Choroid plexus epithelial cell (primary cell): ENCODE results near the gene DEFB114.

Experiments used
- DNase-seq: peaks from one replicate; pipeline ENCODE4 v3.0.0-alpha.2; 2010; ENCODE audit warnings: low read depth
- H3K4me3 ChIP-seq: 2 replicates; pipeline ENCODE4 v1.5.1; 2011; ENCODE audit warnings: low read depth, mild to moderate bottlenecking, control low read depth, low read length, moderate library complexity
- TF ChIP-seq, protein P1 (sequence below): conservative IDR thresholded peaks from 2 replicates; pipeline ENCODE4 v1.5.1; 2011; ENCODE audit warnings: low read depth, mild to moderate bottlenecking, control low read depth, inconsistent platforms, low read length, moderate library complexity

The DEFB114 gene

DNA sequence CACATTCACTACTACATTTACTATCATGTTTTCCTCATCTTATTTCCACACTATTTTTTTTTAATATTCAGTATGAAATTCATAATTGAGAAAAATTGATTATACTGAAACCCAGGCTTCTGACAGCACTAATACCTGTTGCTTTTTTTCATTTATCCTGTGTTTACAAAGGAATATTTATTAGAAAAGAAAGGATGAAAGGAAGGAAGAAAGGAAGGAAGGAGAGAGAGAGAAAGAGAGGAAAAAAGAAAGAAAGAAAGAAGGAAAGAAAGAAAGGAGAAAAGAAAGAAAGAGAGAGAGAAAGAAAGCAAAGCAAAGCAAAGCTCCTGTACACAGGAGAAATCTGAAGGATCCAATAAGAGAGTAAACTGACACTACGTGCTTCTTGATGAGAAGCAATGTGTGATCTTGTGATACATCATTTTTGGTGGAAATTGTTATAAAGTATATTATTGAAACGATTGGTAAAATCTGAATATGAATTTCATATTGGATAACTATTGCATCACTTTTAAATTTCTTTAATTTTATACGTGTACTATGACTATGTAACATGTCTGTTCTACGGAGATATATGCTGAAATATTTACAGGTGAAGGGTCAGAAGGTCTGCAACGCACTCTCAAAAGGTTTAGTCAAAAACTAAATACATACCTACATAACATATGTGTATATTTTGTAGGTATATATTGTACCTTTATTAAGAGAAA lies 43.9 kb downstream of the DEFB114 start:
- no peak overlapping the region for H3K4me3 ChIP-seq
- no peak for DNase-seq
- TF ChIP-seq, protein P1, sequence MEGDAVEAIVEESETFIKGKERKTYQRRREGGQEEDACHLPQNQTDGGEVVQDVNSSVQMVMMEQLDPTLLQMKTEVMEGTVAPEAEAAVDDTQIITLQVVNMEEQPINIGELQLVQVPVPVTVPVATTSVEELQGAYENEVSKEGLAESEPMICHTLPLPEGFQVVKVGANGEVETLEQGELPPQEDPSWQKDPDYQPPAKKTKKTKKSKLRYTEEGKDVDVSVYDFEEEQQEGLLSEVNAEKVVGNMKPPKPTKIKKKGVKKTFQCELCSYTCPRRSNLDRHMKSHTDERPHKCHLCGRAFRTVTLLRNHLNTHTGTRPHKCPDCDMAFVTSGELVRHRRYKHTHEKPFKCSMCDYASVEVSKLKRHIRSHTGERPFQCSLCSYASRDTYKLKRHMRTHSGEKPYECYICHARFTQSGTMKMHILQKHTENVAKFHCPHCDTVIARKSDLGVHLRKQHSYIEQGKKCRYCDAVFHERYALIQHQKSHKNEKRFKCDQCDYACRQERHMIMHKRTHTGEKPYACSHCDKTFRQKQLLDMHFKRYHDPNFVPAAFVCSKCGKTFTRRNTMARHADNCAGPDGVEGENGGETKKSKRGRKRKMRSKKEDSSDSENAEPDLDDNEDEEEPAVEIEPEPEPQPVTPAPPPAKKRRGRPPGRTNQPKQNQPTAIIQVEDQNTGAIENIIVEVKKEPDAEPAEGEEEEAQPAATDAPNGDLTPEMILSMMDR, result no peak

DNA sequence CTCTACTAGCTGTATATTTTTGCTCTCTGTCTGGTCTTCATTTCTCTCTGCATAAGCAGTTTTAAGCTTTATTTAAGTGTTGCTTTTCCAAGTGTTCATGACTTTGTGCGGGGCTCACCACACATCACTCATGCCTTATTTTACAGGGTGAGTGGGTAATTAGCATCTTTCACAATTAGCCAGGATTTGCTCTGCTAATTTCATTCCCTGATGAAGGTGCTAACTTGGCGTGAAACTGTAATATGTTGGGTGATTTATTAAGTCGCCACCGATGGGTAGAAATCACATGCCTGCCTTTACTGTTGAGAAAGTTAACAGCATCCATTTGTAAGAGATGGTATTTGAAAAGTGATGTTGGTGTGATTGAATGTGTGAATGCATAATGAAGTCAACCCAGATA lies 44.7 kb downstream of the DEFB114 start:
- TF ChIP-seq, protein P1, result no peak
- H3K4me3 ChIP-seq, result no peak overlapping the region
- no peak for DNase-seq

DNA sequence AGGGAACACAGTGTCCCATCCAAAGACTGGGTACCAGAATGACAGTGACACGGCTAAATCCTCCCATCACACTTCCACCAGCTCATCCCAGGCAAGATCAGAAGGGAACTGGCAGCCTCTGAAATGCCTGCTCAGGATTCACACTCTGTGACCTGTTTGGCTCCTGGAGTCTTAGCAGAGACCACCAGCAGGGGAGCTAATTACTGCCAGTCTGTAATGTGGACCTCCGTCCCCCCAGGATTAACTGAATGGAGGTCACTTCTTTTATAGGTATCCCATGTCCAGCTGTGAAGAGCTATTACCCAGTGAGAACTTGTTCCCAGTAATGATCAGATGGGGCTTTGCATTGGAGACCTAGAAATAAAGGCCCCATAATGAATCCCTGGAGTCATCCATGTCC lies 45.2 kb downstream of the DEFB114 start:
- DNase-seq, result no peak
- TF ChIP-seq, protein P1, result no peak
- no peak overlapping the region for H3K4me3 ChIP-seq

DNA sequence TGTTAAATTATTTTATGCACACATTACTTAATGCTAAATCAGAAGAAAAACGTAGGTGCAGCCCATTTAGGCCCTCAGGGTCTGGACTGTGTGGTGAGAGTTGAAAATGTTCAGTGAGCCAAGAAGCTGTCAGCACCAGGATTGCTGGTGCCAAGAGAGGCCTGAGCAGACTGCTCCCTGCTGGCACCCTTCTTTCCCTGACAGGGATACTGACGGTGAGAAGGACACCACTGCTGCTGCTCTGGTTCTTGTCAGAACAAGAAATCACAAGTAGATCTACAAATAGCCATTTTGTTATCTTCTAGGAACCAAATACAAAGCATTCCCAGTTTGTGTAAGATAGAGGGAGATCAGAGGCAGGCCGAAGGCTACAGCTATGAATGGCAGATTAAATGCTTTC lies 48.9 kb downstream of the DEFB114 start:
- no peak for DNase-seq
- TF ChIP-seq, protein P1, result no peak
- no peak overlapping the region for H3K4me3 ChIP-seq

DNA sequence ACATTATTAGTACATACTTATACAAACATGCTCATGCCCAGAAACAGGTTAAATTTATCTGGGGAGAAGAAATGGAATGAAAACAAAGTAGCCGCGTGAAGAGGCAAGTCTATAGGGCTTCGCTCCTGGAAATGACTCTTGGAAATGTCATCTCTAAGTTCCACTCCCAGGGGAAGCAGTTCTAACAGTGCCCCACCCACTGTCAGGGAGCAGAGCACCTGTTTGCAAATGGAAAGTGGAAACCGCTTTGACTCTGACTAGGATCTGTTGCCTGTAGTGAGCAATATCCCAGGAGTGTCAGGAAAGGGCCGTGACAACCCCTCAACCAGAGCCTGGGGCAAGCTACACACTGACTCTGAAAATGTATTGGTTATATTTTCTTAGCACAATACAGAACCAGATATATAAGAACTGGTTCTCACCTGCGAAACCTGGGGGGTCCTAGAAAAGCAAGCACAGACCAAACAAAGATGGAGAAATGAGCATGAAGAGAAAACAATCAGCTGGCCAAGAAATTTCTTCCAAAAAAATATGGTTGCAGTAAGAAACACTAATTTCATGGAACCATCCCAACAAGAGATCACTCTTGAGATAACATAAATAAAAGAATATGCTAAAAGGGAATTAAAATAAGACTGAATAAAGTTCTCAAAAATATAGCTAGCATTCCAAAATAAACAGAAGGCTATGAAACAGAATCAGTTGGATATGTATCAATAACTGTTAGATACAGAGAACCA lies 50.2 kb downstream of the DEFB114 start:
- H3K4me3 ChIP-seq, result no peak overlapping the region
- TF ChIP-seq, protein P1, result no peak
- no peak for DNase-seq

DNA sequence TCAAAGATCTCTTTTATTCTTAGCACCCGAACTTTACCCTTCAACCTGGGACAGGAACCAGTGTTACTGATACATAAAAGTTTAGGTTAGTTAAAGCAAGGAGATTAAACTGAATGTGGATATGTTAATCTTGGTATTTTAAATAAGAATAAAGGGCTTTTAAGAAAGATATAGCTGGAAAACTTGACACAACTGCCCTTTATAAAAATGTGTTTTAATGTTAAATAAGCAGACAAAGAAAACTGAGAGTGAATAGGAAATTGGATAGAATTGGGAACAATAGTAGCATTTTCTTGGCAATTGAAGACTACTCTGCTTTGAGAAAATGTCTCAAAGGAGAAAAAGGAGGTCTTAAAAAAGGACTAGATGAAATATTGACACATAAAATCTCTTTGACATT lies 51.8 kb downstream of the DEFB114 start:
- TF ChIP-seq, protein P1, result no peak
- H3K4me3 ChIP-seq, result no peak overlapping the region
- DNase-seq, result no peak
